ENCODE results near the gene GNAI1.

Gene GNAI1

DNA sequence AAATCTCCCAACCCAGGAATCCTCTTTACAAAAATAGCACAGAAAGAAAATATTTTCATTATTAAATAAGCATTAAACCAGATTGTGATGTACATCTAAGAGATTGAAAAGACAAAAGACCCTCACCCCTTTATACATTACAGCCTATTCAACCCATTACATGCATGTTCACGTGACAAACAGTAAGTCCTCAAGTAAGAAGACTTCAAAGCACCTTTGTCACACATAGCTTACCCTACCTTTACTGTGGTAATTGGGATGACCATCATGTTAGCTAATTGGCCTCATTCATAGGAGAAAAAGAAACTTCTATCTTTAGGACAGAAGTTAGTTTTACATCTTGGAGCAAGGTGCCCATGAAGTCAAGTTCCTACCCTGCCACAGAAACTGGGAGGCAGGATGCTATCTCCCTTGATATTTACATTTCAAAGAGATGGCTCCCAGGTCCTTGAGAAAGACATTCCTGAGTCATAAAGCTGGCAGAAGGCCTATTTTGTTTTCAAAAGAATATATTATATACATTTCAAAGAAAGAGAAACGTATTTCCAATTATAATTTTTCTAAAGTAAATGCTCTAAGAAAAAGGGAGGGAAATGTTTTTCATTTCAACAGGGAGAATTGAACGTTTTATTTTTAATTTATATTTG lies 48.1 kb downstream of the GNAI1 start:
- peaks cover 3% of the 10 kb centered on the region for H4K20me1 ChIP-seq (ENCODE audit: insufficient read depth, low read length)
- DNase-seq = no peak
- no peak for TF ChIP-seq EZH2phosphoT487 (IDR thresholded peaks at IDR 0.05; ENCODE audit: low read length)
- TF ChIP-seq, protein P1, sequence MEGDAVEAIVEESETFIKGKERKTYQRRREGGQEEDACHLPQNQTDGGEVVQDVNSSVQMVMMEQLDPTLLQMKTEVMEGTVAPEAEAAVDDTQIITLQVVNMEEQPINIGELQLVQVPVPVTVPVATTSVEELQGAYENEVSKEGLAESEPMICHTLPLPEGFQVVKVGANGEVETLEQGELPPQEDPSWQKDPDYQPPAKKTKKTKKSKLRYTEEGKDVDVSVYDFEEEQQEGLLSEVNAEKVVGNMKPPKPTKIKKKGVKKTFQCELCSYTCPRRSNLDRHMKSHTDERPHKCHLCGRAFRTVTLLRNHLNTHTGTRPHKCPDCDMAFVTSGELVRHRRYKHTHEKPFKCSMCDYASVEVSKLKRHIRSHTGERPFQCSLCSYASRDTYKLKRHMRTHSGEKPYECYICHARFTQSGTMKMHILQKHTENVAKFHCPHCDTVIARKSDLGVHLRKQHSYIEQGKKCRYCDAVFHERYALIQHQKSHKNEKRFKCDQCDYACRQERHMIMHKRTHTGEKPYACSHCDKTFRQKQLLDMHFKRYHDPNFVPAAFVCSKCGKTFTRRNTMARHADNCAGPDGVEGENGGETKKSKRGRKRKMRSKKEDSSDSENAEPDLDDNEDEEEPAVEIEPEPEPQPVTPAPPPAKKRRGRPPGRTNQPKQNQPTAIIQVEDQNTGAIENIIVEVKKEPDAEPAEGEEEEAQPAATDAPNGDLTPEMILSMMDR (IDR thresholded peaks at IDR 0.05; ENCODE audit: low read length) = no peak
- no peak for TF ChIP-seq EZH2 (optimal IDR thresholded peaks at IDR 0.05; ENCODE audit: low read depth, low read length)
- no peaks in the 10 kb centered on the region for H3F3A ChIP-seq (ENCODE audit: insufficient read depth, low read length)
- no peaks in the 10 kb centered on the region for H3K27me3 ChIP-seq (replicated peaks; ENCODE audit: insufficient read depth, low read length)
- no peaks in the 10 kb centered on the region for H3K4me1 ChIP-seq (ENCODE audit: low read length)
- no peak overlapping the region for H3K9ac ChIP-seq (ENCODE audit: low read length)
- no peak overlapping the region for H2AFZ ChIP-seq (ENCODE audit: low read length)
- no peaks in the 10 kb centered on the region for H3K9me2 ChIP-seq (replicated peaks; ENCODE audit: insufficient read depth, low read length)
- no peak overlapping the region for H3K27ac ChIP-seq (ENCODE audit: low read length)
- H3K4me3 ChIP-seq (ENCODE audit: low read length) = no peak overlapping the region
- H3K9me3 ChIP-seq (replicated peaks; ENCODE audit: insufficient read depth, low read length) = no peaks in the 10 kb centered on the region
- H3K36me3 ChIP-seq (replicated peaks; ENCODE audit: insufficient read depth, low read length) = no peaks in the 10 kb centered on the region
- peaks cover 41% of the 10 kb centered on the region for H3K79me2 ChIP-seq (ENCODE audit: low read length)
- no peak overlapping the region for H3K4me2 ChIP-seq (ENCODE audit: low read depth, low read length)

GRCh38 chr7:80183351-80183750 lies 48.7 kb downstream of the GNAI1 start:
- TF ChIP-seq EZH2 (optimal IDR thresholded peaks at IDR 0.05; ENCODE audit: low read depth, low read length) (no peak), EZH2phosphoT487 (IDR thresholded peaks at IDR 0.05; ENCODE audit: low read length) (no peak)
- TF ChIP-seq, protein P1 (IDR thresholded peaks at IDR 0.05; ENCODE audit: low read length) = no peak
- Histone ChIP-seq H4K20me1 (ENCODE audit: insufficient read depth, low read length) (peaks cover 3% of the 10 kb centered on the region), H3K4me3 (ENCODE audit: low read length) (no peak overlapping the region), H3K4me2 (ENCODE audit: low read depth, low read length) (no peak overlapping the region), H3K9me2 (replicated peaks; ENCODE audit: insufficient read depth, low read length) (no peaks in the 10 kb centered on the region), H3F3A (ENCODE audit: insufficient read depth, low read length) (no peaks in the 10 kb centered on the region), H3K27me3 (replicated peaks; ENCODE audit: insufficient read depth, low read length) (no peaks in the 10 kb centered on the region), H3K9ac (ENCODE audit: low read length) (no peak overlapping the region), H3K27ac (ENCODE audit: low read length) (no peak overlapping the region), H3K79me2 (ENCODE audit: low read length) (peaks cover 41% of the 10 kb centered on the region), H2AFZ (ENCODE audit: low read length) (no peak overlapping the region), H3K9me3 (replicated peaks; ENCODE audit: insufficient read depth, low read length) (no peaks in the 10 kb centered on the region), H3K36me3 (replicated peaks; ENCODE audit: insufficient read depth, low read length) (no peaks in the 10 kb centered on the region), H3K4me1 (ENCODE audit: low read length) (no peaks in the 10 kb centered on the region)
- no peak for DNase-seq

DNA sequence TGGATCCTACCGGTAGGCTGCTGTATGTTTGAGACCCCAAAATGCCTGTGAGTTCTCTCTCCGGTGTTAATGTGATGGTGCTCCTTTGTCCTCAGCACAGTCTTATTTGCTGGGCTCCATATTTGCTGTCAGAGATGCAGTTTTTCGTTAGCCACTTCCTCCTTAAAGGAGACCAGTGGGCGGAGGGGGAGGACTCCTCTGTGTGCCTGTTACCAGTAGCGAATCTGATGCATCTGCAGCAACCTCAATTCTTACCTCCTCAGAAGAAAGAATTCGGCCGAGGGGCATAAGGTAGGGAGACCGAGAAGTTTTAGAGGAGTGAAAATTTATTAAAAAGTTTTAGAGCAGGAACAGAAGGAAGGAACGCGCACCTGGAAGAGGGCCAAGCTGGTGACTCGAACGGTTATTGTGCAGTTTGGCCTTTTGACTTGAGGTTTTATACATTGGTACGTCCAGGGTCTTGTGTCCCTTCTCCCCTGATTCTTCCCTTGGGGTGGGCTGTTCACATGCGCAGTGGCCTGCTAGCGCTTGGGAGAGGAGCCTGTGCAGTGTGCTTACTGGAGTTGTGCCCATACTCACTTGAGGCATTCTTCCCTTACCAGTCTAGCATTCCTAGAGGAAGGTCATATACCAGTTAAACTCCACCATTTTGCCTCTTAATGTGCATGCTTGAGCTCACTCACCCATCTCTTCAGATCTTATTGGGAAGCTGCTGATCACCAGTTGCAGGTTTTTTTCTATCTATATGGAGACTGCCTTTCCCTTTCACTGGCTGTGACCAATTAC lies 49.5 kb downstream of the GNAI1 start:
- H3K27ac ChIP-seq (ENCODE audit: low read length) = no peak overlapping the region
- H3K9me3 ChIP-seq (replicated peaks; ENCODE audit: insufficient read depth, low read length) = no peaks in the 10 kb centered on the region
- no peaks in the 10 kb centered on the region for H3K36me3 ChIP-seq (replicated peaks; ENCODE audit: insufficient read depth, low read length)
- H3K4me1 ChIP-seq (ENCODE audit: low read length) = no peaks in the 10 kb centered on the region
- no peak overlapping the region for H2AFZ ChIP-seq (ENCODE audit: low read length)
- no peak for DNase-seq
- H3K27me3 ChIP-seq (replicated peaks; ENCODE audit: insufficient read depth, low read length) = no peaks in the 10 kb centered on the region
- H3K9ac ChIP-seq (ENCODE audit: low read length) = no peak overlapping the region
- H3K9me2 ChIP-seq (replicated peaks; ENCODE audit: insufficient read depth, low read length) = no peaks in the 10 kb centered on the region
- no peaks in the 10 kb centered on the region for H3F3A ChIP-seq (ENCODE audit: insufficient read depth, low read length)
- peaks cover 3% of the 10 kb centered on the region for H4K20me1 ChIP-seq (ENCODE audit: insufficient read depth, low read length)
- no peak overlapping the region for H3K4me3 ChIP-seq (ENCODE audit: low read length)
- no peak overlapping the region for H3K4me2 ChIP-seq (ENCODE audit: low read depth, low read length)
- TF ChIP-seq EZH2 (optimal IDR thresholded peaks at IDR 0.05; ENCODE audit: low read depth, low read length) (no peak), EZH2phosphoT487 (IDR thresholded peaks at IDR 0.05; ENCODE audit: low read length) (no peak)
- TF ChIP-seq, protein P1 (IDR thresholded peaks at IDR 0.05; ENCODE audit: low read length) = no peak
- peaks cover 41% of the 10 kb centered on the region for H3K79me2 ChIP-seq (ENCODE audit: low read length)
